ENCODE data around the gene ASRGL1. TPM values are rescaled to one million over a fixed set of nuclear protein-coding genes. Genes with fewer than 3 reads are reported as not detected.
"Not testable (repeated sequence)": the region's sequence is repeated elsewhere in the genome, so short reads cannot be mapped to it uniquely, and the experiment has no call there.

ASRGL1 gene
- total RNA-seq, 4 donors from 2014 or later: 4.2 to 16.7 (median 12.5) TPM

- Histone ChIP-seq H3K9me3 (no peaks in the 10 kb centered on the region), H3K36me3 (no peaks in the 10 kb centered on the region), H3K27me3 (no peaks in the 10 kb centered on the region), H3K4me3 (no peak overlapping the region), H3K4me1 (no peaks in the 10 kb centered on the region), H3K27ac (no peak overlapping the region)
- 59 to 78% methylated on average over 1 of the region's 1 CpG for WGBS, 2 donors
- TF ChIP-seq POLR2A (IDR thresholded peaks at IDR 0.05) (no peak), CTCF (IDR thresholded peaks at IDR 0.05) (no peak), EP300 (IDR thresholded peaks at IDR 0.05) (no peak)
- no peak for DNase-seq (ENCODE audit: low spot score in 2 of 2)
Observed at GRCh38 chr11:62359475-62359874, 22.2 kb downstream of the ASRGL1 start.

- peak overlapping the region in 1 of 4 donors; percentile 47 for H3K27ac ChIP-seq
- TF ChIP-seq CTCF (IDR thresholded peaks at IDR 0.05): no peak
- no peaks in the 10 kb centered on the region for H3K27me3 ChIP-seq
- H3K4me3 ChIP-seq: no peak overlapping the region
- no peaks in the 10 kb centered on the region for H3K4me1 ChIP-seq
- no peak for DNase-seq (ENCODE audit: low spot score in 2 of 2)
- no peaks in the 10 kb centered on the region for H3K36me3 ChIP-seq
- H3K9me3 ChIP-seq: no peaks in the 10 kb centered on the region
- 52 to 53% methylated on average over 4 of the region's 4 CpGs for WGBS, 2 donors
Observed at GRCh38 chr11:62360685-62361084, 23.4 kb downstream of the ASRGL1 start.

GRCh38 chr11:62368861-62369477, 31.7 kb downstream of the ASRGL1 start:
- DNase-seq (ENCODE audit: low spot score in 2 of 2); H3K4me3 ChIP-seq; H3K9me3 ChIP-seq; H3K4me1 ChIP-seq; H3K27ac ChIP-seq; H3K27me3 ChIP-seq; H3K36me3 ChIP-seq: not testable (repeated sequence)
- WGBS, 2 donors: 68 to 79% methylated on average over 7 of the region's 7 CpGs

GRCh38 chr11:62370743-62371440, 33.6 kb downstream of the ASRGL1 start:
- WGBS, 2 donors: 53 to 77% methylated on average over 38 to 39 of the region's 39 CpGs
- H3K4me1 ChIP-seq: no peaks in the 10 kb centered on the region
- peak overlapping the region in 2 of 4 donors; percentile 19 to 22 for H3K4me3 ChIP-seq
- no peak for DNase-seq (ENCODE audit: low spot score in 2 of 2)
- H3K27ac ChIP-seq: peak overlapping the region in 1 of 4 donors; percentile 25
- no peak for TF ChIP-seq CTCF (IDR thresholded peaks at IDR 0.05)
- no peaks in the 10 kb centered on the region for H3K27me3 ChIP-seq
- no peaks in the 10 kb centered on the region for H3K9me3 ChIP-seq
- H3K36me3 ChIP-seq: no peaks in the 10 kb centered on the region

GRCh38 chr11:62372871-62373270, 35.6 kb downstream of the ASRGL1 start:
- H3K36me3 ChIP-seq: no peaks in the 10 kb centered on the region
- H3K27me3 ChIP-seq: no peaks in the 10 kb centered on the region
- 78 to 83% methylated on average over 6 of the region's 6 CpGs for WGBS, 2 donors
- no peak overlapping the region for H3K4me3 ChIP-seq
- H3K9me3 ChIP-seq: no peaks in the 10 kb centered on the region
- H3K4me1 ChIP-seq: peaks cover 0 to 2% (median 0%) of the 10 kb centered on the region in 4 donors
- DNase-seq (ENCODE audit: low spot score in 2 of 2): no peak
- TF ChIP-seq POLR2A (IDR thresholded peaks at IDR 0.05) (no peak), CTCF (IDR thresholded peaks at IDR 0.05) (no peak), EP300 (IDR thresholded peaks at IDR 0.05) (no peak)
- H3K27ac ChIP-seq: no peak overlapping the region

Measured in tibial nerve (tissue), 4 donors.